SU-DHL-6 (cell line): ENCODE results near the gene SHROOM4.

Experiments
- H2AFZ ChIP-seq: fragments of 200-600 bp; sonication (generic); 2 replicates; pipeline ENCODE4 v1.6.1; 2014; ENCODE audit warnings: low read depth, mild to moderate bottlenecking, moderate library complexity, mixed read lengths, antibody characterized with exemption, low read length; ENCODE audit not compliant: severe bottlenecking
- H3F3A ChIP-seq: fragments of 200-600 bp; shearing (Covaris generic); 2 replicates; pipeline ENCODE4 v1.6.0; 2016; ENCODE audit warnings: antibody characterized with exemption, mild to moderate bottlenecking; ENCODE audit not compliant: insufficient read depth
- H3K27ac ChIP-seq: fragments of 200-600 bp; sonication (generic); 2 replicates; pipeline ENCODE4 v1.5.1; 2016; ENCODE audit warnings: low read depth, mild to moderate bottlenecking, low read length, moderate library complexity, mixed read lengths
- H3K27me3 ChIP-seq: fragments of 200-600 bp; sonication (generic), shearing (Covaris generic); 2 replicates; pipeline ENCODE4 v1.6.0; 2014; ENCODE audit warnings: mild to moderate bottlenecking, low read length
- H3K36me3 ChIP-seq: fragments of 200-600 bp; sonication (generic); 2 replicates; pipeline ENCODE4 v1.6.1; 2014; ENCODE audit warnings: mild to moderate bottlenecking, low read length, mixed read lengths
- H3K4me2 ChIP-seq: fragments of 300-600, 200-600 bp; shearing (Covaris generic), sonication (generic); 2 replicates; pipeline ENCODE4 v1.6.0; 2014; ENCODE audit warnings: low read length, low read depth, mild to moderate bottlenecking; ENCODE audit not compliant: poor library complexity, severe bottlenecking
- H3K4me3 ChIP-seq: fragments of 200-600 bp; sonication (generic); 2 replicates; pipeline ENCODE4 v1.5.1; 2014; ENCODE audit warnings: antibody characterized with exemption, low read length, mild to moderate bottlenecking, mixed read lengths; ENCODE audit not compliant: insufficient read depth, poor library complexity, severe bottlenecking
- H3K79me2 ChIP-seq: fragments of 200-600 bp; sonication (generic); 2 replicates; pipeline ENCODE4 v1.6.1; 2014; ENCODE audit warnings: mild to moderate bottlenecking, low read length, moderate library complexity; ENCODE audit not compliant: insufficient read depth
- H3K9ac ChIP-seq: fragments of 200-600 bp; sonication (generic); 2 replicates; pipeline ENCODE4 v1.7.0; 2014; ENCODE audit warnings: mild to moderate bottlenecking, low read length
- H3K9me2 ChIP-seq: fragments of 200-600 bp; sonication (generic); replicated peaks from 2 replicates; pipeline ENCODE4 v1.6.1; 2014; ENCODE audit warnings: low read length; ENCODE audit not compliant: insufficient read depth
- H3K9me3 ChIP-seq: fragments of 200-600 bp; sonication (generic); 2 replicates; pipeline ENCODE4 v1.6.1; 2014; ENCODE audit warnings: low read length, mixed read lengths; ENCODE audit not compliant: insufficient read depth
- H4K20me1 ChIP-seq: fragments of 200-600 bp; sonication (generic); 2 replicates; pipeline ENCODE4 v1.6.1; 2014; ENCODE audit warnings: low read depth, mild to moderate bottlenecking, antibody characterized with exemption, low read length, moderate library complexity, mixed read lengths
- CTCF ChIP-seq: fragments of 200-600 bp; sonication (generic); IDR thresholded peaks from one replicate; pipeline ENCODE4 v1.5.1; 2017; ENCODE audit warnings: antibody characterized with exemption, mild to moderate bottlenecking, low read length, moderate library complexity; ENCODE audit not compliant: insufficient read depth, poor library complexity, severe bottlenecking
- EZH2phosphoT487 ChIP-seq: fragments of 200-600 bp; sonication (generic), shearing (Covaris generic); conservative IDR thresholded peaks from 2 replicates; pipeline ENCODE4 v1.6.1; 2018; ENCODE audit warnings: mild to moderate bottlenecking, antibody characterized with exemption, low read length, moderate library complexity, mixed read lengths

The SHROOM4 gene

GRCh38 chrX:50813843-50814661 is at the start of gene SHROOM4:
Gene SHROOM4, minus strand, starts transcription at chrX:50814194. Its CDS starts 176 bp downstream, at chrX:50814018.
- H3K27me3 ChIP-seq: no peaks in the 10 kb centered on the region
- H3F3A ChIP-seq: no peaks in the 10 kb centered on the region
- H3K4me3 ChIP-seq: no peak within 1 kb of the TSS
- no peak within 1 kb of the TSS for H2AFZ ChIP-seq
- H3K36me3 ChIP-seq: no peaks in the 10 kb centered on the region
- H3K27ac ChIP-seq: no peak within 1 kb of the TSS
- H3K9ac ChIP-seq: no peak within 1 kb of the TSS
- H3K4me2 ChIP-seq: no peak within 1 kb of the TSS
- TF ChIP-seq EZH2phosphoT487 (no peak), CTCF (no peak)
- H3K9me3 ChIP-seq: no peaks in the 10 kb centered on the region
- H3K9me2 ChIP-seq: no peaks in the 10 kb centered on the region
- no peaks in the 10 kb centered on the region for H4K20me1 ChIP-seq
- H3K79me2 ChIP-seq: no peaks in the 10 kb centered on the region

DNA sequence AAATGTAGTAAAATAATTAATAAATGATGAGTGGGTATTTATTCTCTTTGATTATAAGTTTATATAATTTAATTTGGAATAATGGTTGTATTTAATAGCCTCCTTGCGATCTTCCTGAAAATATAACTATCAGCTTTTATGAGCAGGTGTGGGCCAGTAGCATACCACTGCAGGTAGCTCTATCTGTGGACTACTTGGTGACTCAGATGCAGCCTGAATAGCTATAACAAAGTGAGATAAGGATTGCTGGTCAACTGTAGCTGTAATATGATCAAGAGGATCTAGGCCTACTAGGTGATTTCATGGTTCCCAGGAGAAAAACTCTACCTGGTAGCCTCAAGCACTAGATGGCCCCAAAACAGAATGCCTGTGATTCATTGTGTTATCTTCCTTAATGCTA is 49.5 kb upstream of the SHROOM4 start:
- H3K27me3 ChIP-seq: no peaks in the 10 kb centered on the region
- H3F3A ChIP-seq: no peaks in the 10 kb centered on the region
- no peaks in the 10 kb centered on the region for H3K9me2 ChIP-seq
- H3K9me3 ChIP-seq: no peaks in the 10 kb centered on the region
- no peak overlapping the region for H3K9ac ChIP-seq
- no peak overlapping the region for H3K27ac ChIP-seq
- H3K4me2 ChIP-seq: no peak overlapping the region
- H3K4me3 ChIP-seq: no peak overlapping the region
- H2AFZ ChIP-seq: no peak overlapping the region
- H3K79me2 ChIP-seq: no peaks in the 10 kb centered on the region
- no peaks in the 10 kb centered on the region for H3K36me3 ChIP-seq
- H4K20me1 ChIP-seq: no peaks in the 10 kb centered on the region
- TF ChIP-seq CTCF (no peak), EZH2phosphoT487 (no peak)

DNA sequence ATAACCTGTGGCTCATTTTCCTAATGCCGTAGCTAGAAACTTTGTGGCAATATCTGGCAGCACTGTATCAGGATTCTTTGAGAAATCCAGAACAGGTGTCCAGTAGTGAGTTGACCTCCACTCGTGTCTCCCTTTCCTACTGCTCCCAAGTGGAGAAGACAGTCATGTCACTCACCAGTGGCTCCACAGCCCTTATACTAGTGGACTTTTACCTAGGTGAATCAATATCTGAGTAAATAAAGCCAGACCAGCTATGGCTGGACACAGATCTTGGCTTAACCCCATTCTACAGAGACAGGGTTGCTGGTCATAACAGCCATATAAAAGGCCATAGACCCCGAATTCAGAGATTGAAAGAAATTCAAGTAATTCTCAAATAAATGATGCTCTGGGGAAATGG is 46.5 kb upstream of the SHROOM4 start:
- Histone ChIP-seq H3K9me3 (no peaks in the 10 kb centered on the region), H3K4me3 (no peak overlapping the region), H3K36me3 (no peaks in the 10 kb centered on the region), H3F3A (no peaks in the 10 kb centered on the region), H3K9ac (no peak overlapping the region), H3K27ac (no peak overlapping the region), H3K4me2 (no peak overlapping the region), H2AFZ (no peak overlapping the region), H4K20me1 (no peaks in the 10 kb centered on the region), H3K9me2 (no peaks in the 10 kb centered on the region), H3K27me3 (no peaks in the 10 kb centered on the region), H3K79me2 (no peaks in the 10 kb centered on the region)
- TF ChIP-seq EZH2phosphoT487 (no peak), CTCF (no peak)
